Activated T-cell treated with anti-CD3 and anti-CD28 coated beads for 1 hour (primary cell): ENCODE results near the gene SERGEF.
"Not testable (repeated sequence)": the region's sequence is repeated elsewhere in the genome, so short reads cannot be mapped to it uniquely, and the experiment has no call there.

Experiments
- DNase-seq: peaks from one replicate; pipeline ENCODE4 v3.0.0-alpha.2; 2020; ENCODE audit warnings: low read depth

Gene SERGEF

DNA sequence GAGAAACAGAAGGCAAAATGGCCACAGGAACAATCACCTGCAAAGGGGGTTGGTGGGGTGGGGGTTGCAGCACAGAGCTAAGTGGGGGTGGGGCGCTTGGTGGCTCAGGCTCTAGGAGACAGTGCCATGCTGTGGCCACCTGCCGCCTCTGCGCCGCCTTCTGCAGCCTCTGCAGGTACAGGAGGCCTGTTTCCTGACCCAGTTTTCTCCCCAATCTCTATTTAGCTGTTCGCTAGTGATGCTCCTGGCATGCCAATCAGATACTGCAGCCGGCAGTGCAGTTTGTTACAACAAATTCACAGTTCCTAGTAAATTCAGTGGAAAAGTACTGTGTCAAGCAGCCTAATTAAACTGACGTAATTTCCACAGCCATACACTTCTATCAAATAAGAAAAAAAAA, 106.4 kb downstream of the SERGEF start:
- DNase-seq: no peak

DNA sequence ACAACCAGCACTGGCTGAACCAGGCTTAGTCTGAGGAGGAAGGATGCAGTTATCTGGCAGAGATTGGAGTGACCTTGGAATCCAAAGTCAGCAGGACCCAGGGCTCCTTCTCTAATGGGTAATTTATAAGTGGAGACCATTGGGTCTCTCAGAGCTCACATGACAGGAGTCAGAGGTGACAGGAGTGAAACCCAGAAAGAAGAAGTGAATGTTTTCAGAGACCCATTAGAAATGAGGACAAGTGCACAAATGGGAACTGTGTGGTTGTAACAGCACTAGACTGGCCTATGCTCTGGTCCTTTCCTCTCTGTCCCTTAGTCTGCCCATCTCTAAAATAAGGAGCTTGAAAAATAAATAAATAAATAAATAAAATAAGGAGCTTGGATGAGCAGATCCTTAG, 107.4 kb downstream of the SERGEF start:
- DNase-seq: no peak

DNA sequence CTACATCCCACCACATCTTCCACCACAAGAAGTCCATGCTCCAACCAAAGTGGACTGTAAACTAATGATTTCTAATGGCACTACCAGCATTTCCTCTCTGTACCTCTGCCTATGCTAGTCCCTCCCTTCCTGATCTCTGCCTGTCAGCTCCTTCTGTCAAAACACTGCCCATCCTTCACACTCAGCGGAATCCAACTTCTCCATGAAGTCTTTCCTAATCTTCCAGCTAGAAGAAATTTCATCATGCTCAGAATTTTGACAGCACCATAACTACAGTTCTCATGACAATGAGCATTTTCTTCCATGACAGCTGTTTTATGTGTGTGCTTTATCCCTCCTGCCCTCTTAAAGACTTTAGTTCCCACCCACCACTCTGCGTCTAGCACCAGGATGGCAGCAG, 111.4 kb downstream of the SERGEF start:
- no peak for DNase-seq

DNA sequence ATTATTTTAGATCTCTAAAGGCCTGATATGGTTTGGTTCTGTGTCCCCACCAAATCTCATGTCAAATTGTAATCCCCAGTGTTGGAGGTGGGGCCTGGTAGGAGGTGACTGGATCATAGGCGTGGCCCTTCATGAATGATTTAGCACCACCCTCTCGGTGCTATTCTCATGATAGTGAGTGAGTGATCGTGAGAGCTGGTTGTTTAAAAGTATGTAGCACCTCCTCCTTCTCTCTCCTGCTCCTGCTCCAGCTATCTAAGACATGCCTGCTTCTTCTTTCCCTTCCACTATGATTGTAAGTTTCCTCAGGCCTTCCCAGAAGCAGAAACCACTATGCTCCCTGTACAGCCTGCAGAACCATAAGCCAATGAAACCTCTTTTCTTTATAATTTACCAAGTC, 114.1 kb downstream of the SERGEF start:
- DNase-seq: no peak

DNA sequence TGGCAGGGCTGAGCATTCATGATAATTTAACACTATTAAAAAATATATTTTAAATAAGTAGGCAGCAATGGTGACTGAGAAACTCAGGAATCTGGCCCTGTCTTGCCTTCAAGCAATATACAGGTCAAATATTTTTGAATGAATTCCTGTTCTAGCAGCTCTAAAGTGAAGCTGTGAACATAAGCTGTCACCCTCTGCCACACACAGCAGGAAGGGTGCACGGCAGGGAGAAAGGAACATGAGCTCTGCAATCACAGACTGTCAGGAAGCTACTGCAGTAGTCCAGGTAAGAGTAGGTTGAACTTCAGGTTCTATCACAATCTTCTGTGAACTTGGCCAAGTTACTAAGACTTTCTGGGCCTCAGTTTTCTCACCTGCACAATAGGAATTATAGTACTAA, 114.8 kb downstream of the SERGEF start:
- no peak for DNase-seq

DNA sequence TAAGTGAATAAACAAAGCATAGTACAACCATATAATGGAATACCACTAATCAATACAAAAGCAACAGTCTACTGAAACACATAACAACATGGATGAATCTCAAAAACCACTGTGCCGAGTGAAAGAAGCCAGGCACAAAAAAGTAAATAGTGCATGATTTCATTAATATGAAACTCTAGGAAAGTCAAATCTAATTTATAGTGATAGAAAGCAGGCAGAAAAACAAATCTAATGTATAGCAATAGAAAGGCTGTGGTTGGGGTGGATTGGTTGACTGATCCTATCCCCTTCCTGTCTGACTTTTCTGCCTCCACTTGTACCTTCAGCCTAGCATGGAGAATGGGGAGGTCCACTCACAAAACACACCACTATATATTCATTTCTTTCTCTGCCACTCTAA, 115.4 kb downstream of the SERGEF start:
- DNase-seq: no peak

DNA sequence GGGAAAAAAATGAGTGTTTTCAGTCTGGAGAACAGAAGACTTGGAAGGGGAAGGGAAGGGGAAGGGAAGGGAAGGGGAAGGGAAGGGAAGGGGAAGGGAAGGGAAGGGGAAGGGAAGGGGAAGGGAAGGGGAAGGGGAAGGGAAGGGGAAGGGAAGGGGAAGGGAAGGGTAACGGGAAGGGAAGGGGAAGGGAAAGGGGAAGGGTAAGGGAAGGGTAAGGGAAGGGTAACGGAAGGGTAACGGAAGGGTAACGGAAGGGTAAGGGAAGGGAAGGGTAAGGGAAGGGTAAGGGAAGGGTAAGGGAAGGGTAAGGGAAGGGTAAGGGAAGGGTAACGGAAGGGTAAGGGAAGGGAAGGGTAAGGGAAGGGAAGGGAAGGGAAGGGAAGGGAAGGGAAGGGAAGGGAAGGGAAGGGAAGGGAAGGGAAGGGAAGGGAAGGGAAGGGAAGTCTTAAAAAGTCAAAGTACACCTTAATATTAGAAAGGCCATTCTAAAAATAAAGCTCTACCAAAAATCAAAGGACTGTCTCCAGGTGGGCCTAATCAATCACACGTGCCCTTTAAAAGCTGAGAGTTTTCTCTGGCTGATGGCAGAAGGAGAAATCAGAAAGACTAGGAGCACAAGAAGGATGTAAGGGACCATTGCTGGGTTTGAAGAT, 116.2 kb downstream of the SERGEF start:
- DNase-seq: not testable (repeated sequence)

DNA sequence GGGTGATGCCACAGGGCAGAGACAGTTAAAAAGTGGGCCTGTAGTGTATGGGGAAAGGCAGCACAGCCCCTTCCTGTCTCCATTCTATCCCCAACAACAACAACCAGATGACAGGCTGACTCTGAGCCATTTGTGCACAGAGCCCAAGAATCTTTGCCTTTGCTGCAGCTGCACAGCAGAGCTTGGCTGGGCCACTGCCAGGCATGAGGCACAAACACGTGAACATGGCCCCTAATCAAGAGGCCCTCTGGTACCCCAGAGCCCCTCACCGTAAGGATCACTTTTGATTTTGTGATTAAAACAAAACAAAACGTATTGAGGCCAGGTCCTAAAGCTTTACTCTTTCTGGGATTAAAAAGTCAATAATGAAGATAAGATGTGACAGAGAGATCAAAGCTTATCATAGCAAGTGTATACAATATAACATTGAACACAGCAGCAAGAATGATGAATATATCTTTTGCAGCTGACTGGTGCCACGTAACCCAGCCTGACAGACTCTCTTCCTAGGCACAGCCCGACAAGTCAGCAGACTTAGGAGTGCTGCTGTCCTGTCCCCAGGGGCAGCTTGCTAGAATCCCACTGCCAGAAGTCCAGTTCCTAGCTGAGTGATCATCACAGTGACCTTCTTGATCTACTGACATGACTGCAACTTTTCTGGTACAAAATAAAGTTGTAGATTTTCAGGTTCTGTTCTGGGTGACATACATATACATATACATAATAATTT, 117.8 kb downstream of the SERGEF start:
- DNase-seq: no peak

DNA sequence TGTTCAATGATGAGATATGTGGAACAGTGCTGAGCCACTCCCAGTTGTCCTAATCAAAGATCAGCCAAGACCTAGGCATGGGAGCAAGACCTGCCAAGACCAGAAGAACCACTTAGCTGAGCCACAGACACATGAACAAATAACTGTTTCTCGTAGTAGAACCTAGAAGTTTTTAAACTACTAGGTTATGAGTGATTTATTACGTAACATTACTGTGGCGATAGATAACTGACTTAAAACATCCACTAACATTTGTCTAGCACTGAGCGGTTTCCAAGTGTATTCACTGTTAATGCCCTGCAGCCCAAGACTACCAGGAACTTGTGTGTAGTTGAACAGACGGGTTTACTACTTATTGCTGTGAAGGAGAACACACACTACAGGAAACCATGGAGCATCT, 120.4 kb downstream of the SERGEF start:
- DNase-seq: no peak

DNA sequence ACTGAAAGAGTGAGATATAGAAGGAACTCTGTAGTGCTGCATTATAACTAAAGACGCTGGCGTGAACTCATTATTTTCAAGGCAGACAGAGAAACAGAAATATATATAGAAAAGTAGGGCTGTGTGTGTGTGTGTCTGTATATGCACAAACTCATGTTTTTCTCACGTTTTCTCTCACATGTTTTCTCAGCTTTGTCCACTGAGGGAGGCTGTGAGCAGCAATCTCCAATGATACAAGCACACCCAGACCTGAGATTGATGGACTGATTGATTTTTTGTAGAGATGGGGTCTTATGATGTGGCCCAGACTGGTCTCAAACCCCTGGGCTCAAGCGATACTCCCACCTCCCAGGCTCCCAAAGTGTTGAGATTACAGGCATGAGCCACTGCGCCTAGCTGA, 122.5 kb downstream of the SERGEF start:
- no peak for DNase-seq

DNA sequence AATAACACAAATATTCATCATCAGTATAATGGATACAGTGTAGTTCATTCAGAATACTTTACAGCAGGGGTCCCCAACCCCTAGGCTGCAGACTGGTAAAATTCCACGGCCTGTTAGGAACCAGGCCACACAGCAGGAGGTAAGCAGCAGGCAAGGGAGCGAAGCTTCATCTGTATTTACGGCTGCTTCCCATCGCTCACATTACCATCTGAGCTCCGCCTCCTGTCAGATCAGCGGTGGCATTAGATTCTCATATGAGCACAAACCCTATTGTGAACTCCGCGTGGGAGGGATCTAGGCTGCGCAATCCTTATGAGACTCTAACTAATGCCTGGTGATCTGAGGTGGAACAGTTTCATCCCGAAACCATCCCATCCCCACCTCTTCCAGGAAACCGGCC, 125.1 kb downstream of the SERGEF start:
- DNase-seq: no peak

DNA sequence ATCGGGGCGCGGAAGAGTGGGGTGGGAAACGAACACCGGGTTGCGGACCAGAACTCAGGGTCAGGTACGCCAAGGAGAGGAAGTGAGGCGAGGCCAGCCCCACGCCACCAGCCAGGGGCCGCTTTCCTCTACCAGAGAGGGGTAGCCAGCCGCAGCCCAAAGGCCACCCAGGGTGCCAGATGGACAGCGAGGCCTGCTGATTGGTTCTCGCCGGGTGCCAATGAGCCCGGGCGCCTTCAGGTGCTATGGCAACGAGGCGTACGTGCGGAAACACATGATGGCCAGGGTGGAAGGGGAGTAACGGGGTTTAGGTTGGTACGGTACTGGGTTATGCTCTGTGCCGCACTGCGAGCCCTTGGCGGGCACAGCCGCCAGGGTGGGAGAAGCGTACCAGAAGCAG, 128.9 kb downstream of the SERGEF start:
- DNase-seq: no peak

DNA sequence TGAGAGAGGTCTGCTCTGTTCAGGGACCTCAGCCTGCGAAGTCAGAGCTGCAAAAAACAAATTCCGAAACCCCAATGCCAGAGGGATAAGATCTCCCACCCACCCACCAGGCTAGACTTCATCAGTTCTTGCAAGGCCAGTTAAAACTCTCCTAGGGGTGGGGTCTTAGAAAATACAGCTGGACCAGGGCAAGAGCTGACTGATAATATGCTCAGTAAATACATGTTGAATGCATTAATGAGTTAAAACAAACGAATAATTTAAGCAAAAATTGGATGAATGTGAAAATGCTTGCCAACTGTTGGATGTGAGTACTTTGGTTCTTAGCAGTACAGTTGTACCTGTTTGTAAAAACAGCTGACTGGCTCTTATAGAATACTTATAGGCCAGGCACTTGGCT, 129.8 kb downstream of the SERGEF start:
- no peak for DNase-seq

DNA sequence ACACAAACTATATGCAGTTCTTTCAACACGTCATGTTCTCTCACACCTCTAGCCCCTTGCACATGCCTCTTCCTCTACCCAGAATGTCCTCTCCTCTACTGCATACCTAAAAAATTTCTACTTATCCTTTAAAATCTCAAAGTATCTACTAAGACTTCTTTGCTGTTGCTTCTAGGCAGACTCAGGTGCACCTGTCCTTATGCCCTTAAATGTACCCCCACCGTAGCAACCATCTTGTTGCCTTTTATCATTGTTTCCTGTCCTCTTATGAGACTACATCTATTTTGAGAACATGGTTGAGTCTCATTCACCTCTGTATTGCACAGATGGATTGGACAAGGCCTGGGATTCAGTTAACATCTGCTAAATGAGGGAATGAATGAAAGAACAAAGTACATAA, 134.1 kb downstream of the SERGEF start:
- DNase-seq: no peak

DNA sequence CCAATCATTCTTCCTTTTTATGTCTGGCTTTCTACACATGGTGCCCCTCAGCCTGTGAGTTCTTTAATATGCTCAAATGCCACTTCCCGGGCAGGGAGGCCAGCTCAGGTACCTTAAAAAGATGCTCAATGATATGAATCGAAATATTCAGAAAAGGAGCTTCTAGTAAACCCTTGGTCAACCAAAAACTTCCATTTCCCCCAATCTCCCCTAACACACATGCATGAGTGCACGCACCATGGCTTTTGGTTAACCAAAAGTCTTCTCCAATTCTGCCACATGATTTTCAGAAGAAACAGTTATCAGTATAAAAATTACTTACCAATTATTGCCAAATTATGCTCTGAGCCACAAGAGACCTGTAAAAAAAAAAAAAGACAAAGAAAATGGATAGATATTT, 135.0 kb downstream of the SERGEF start:
- no peak for DNase-seq

DNA sequence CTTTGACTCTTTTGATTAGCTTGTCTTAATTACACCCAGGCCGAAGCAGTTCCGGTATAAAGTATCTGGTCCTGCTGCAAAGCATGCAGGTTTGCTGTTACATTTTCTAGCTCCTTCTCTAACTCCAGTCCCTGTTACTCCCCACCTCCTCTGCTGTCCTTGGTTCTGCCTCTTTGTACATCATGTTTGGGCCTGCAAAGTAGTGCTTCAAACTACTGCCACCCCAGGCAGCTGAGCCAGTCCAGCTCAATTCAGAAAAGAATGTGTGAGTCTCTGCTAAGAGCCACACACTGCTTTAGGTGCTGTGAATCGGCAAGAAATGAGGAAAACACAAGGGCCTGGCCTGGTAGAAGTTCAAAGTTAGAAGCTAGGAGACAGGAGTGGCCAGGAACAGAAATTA, 136.0 kb downstream of the SERGEF start:
- DNase-seq: no peak

DNA sequence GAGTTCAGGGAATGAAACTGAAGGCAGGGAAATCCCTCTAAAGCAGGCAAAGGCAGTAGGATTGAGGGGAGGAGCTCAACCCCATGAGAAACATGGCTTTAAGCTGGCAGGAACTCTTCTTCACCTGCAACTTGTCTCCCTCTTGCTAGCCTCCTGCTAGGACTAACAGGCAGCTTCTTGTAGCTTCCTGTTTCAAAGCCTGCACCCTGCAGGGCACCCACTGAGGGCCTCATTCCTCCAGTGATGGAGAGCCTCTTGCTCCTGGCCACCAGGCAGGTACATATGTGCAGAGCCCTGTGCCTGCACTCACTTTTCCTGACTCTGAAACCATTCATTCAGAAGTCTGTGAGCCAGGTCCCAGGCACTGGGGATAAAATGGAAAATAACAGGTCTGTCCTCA, 137.0 kb downstream of the SERGEF start:
- no peak for DNase-seq

DNA sequence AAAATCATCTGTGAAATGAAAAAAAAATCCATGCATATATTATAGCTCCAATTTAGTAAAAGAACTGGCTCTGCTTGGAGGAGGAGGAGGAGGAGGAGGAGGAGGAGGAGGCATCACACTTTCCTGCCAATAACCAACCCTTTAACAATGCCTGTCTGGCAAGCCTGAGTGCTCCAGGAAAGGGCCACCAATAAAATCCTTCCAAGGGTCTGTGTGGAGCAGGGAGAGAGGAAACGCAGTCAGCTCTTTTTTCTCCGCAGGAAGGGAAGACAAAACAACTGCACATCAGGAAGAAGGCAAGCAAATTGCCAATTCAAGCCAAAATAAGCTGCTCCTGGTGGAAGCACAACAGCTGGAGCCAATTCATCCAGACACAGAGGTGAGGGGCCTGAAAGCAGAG, 139.3 kb downstream of the SERGEF start:
- DNase-seq: no peak

DNA sequence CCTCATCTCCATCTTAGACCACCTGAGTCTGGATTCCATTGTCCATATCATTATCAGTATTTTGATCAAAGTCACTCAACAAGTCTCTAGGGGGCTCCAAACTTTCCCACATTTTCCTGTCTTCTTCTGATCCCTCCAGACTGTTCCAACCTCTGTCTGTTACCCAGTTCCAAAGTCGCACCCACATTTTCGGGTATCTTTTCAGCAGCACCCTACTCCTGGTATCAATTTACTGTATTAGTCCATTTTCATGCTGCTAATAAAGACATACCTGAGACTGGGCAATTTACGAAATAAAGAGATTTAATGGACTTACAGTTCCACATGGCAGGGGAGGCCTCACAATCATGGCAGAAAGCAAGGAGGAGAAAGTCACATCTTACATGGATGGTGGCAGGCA, 144.4 kb downstream of the SERGEF start:
- DNase-seq: not testable (repeated sequence)

DNA sequence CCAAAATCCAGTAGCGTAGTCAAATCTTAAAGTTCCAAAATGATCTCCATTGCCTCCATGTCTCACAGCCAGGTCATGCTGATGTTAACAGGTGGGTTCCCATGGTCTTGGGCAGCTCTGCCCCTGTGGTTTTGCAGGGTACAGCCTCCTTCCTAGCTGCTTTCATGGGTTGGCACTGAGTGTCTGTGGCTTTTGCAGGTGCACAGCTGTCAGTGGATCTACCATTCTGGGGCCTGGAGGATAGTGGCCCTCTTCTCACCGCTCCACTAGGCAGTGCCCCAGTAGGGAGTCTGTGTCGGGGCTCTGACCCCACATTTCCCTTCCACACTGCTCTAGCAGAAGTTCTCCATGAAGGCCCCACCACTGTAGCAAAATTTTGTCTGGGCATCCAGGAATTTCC, 145.5 kb downstream of the SERGEF start:
- no peak for DNase-seq

DNA sequence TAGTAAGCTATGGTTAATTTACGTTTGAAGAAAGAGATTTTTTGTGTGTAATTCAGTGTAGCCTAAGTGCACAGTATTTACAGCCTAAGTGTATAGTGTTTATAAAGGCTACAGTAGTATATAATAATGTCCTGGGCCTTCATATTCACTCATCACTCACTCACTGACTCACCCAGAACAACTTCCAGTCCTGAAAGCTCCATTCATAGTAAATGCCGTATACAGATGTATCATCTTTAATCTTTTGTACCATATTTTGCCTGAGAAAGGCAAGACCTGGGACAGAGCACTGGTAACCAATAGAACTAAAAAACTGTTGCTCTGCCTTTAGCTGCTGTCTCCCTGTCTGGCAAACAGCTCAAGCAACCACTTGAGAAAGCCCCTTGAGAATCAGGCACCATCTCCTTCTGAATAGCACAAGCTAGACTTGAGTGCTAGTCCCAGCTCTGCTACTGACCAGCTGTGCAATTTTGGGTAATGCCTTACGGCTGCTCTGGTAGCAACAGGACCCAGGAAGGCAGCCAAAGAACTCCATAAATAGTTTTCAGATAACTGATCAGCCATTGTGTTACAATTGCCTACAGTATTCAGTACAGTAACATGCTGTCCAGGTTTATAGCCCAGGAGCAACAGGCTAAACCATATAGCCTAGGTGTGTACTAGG, 146.9 kb downstream of the SERGEF start:
- DNase-seq: no peak

DNA sequence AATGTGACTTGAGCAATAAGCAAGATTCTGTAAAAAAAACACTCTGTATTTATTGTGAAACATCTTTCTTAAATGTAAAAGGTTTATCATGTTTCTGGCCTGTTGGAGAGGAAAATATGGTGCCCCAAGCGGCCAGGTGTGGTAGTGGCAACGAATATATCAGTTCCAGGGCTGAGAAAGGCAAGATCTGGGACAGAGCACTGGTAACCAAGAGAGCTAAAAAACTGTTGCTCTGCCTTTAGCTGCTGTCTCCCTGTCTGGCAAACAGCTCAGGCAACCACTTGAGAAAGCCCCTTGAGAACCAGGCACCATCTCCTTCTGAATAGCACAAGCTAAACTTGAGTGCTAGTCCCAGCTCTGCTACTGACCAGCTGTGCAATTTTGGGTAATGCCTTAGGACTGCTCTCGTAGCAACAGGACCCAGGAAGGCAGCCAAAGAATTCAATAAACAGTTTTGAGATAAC, 148.3 kb downstream of the SERGEF start:
- no peak for DNase-seq

DNA sequence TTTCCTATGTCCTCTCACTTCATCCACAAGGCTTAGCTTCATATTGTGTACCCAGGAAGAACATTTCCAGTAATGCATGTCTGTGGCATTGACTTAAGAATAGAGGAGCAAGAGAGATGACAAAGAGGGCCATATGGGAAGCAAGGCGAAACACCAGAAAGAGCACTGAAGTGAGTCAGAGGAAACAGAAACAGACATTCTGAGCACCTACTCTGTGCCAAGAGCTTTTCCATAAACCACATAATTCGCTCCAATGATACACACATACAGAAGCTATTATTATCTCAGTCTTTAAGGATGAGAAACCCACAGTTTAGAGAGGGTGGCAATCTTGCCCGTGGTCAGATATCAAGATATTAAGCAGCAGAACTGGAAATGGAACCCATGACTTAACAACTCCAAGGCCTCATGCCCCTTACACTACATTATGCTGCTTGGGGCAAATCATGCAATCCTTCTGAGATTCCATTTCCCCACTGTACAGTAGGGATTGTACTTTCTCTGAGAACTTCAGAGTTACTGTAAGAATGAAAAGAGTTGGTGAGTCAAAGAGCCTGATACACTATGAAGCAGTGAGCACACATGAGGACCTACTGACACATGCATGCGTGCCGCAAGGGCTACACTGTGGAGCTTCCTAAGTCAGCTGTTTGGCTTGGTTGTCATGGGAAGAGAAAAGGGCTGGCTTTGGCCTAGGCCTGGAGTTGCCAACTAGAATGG, 151.7 kb downstream of the SERGEF start:
- no peak for DNase-seq
